GM12878 (cell line): ENCODE measurements around the gene AGPAT2. TPM values are rescaled to one million over a fixed set of nuclear protein-coding genes. Genes with fewer than 3 reads are reported as not detected.
A peak's percentile ranks its signal among the peaks of the same experiment; 100 is the strongest.

Source experiments
- ATAC-seq: fragments of 200-7000 bp; cut with Tn5 transposase; 3 replicates; pipeline ENCODE4 v1.9.1; 2020; ENCODE audit warnings: mild to moderate bottlenecking, moderate library complexity
- BruUV-seq: library from RNA; stranded (reverse); fragments of 400-500 nt; replicated peaks from 2 replicates; lab custom pipeline; 2021; lab: Mats Ljungman, UMichigan
- CTCF ChIA-PET: fragments of 300-600 bp; sonication (Branson Sonifier 250); formaldehyde crosslinking; extraction: SDS; loops from one replicate; lab custom pipeline; 2021; ENCODE audit warnings: inconsistent platforms; lab: Yijun Ruan, JAX
- POLR2A ChIA-PET: fragments of 350-600 bp; formaldehyde crosslinking; extraction: SDS; loops from one replicate; lab custom pipeline; 2021; ENCODE audit warnings: inconsistent platforms; lab: Charles Lee
- RAD21 ChIA-PET: fragments of 300-600 bp; sonication (Branson Sonifier 250); formaldehyde crosslinking; loops from one replicate; lab custom pipeline; 2023; ENCODE audit warnings: antibody characterized with exemption; ENCODE audit not compliant: unreplicated experiment; lab: Charles Lee
- SMC1A ChIA-PET: fragments of 300-600 bp; sonication (Branson Sonifier 250); formaldehyde crosslinking; loops from one replicate; lab custom pipeline; 2023; ENCODE audit not compliant: unreplicated experiment, uncharacterized antibody; lab: Charles Lee
- DNase-seq: peaks from one replicate; pipeline ENCODE4 v3.0.0-alpha.2; 2011; ENCODE audit warnings: low read depth, low spot score
- FAIRE-seq: peaks from 3 replicates; lab custom pipeline; 2011; peaks lifted over from hg19 to GRCh38; lab: Jason Lieb, UNC
- H2AFZ ChIP-seq: 2 replicates; pipeline ENCODE4 v1.6.0; 2011; ENCODE audit warnings: low read depth, low read length, control low read depth; ENCODE audit not compliant: control insufficient read depth
- H3K27ac ChIP-seq: 2 replicates; pipeline ENCODE4 v1.5.1; 2011; ENCODE audit warnings: control low read depth; ENCODE audit not compliant: control insufficient read depth, insufficient read depth
- H3K27me3 ChIP-seq, 2 experiments: replicated peaks in 1 of 2; 2 replicates each; pipeline versions ENCODE4 v1.6.0 to v1.6.1; 2011; ENCODE audit warnings: low read length in 1 of 2; ENCODE audit not compliant: control insufficient read depth in 2 of 2, insufficient read depth in 2 of 2
- H3K36me3 ChIP-seq, 2 experiments: 2 replicates each; pipeline ENCODE4 v1.5.1; 2011; ENCODE audit warnings: low read length in 1 of 2; ENCODE audit not compliant: control insufficient read depth in 2 of 2, insufficient read depth in 2 of 2
- H3K4me1 ChIP-seq: 2 replicates; pipeline ENCODE4 v1.6.1; 2011; ENCODE audit warnings: mild to moderate bottlenecking, low read length, moderate library complexity, mixed read lengths; ENCODE audit not compliant: control insufficient read depth, insufficient read depth
- H3K4me2 ChIP-seq: 2 replicates; pipeline ENCODE4 v1.6.0; 2011; ENCODE audit warnings: control low read depth; ENCODE audit not compliant: control insufficient read depth, insufficient read depth
- H3K4me3 ChIP-seq: fragments of 200-600 bp; sonication (generic); 2 replicates; pipeline ENCODE4 v1.5.1; 2016
- H3K79me2 ChIP-seq: 2 replicates; pipeline ENCODE4 v1.6.0; 2011; ENCODE audit warnings: low read length; ENCODE audit not compliant: control insufficient read depth, insufficient read depth
- H3K9ac ChIP-seq: 2 replicates; pipeline ENCODE4 v1.8.0; 2011; ENCODE audit warnings: low read length, control low read depth, mixed read lengths; ENCODE audit not compliant: control insufficient read depth, insufficient read depth
- H3K9me3 ChIP-seq: replicated peaks from 3 replicates; pipeline ENCODE4 v1.5.1; 2011; ENCODE audit warnings: mild to moderate bottlenecking, low read length; ENCODE audit not compliant: control insufficient read depth, insufficient read depth
- H4K20me1 ChIP-seq: 2 replicates; pipeline ENCODE4 v1.6.0; 2011; ENCODE audit not compliant: control insufficient read depth, insufficient read depth
- ATF7 ChIP-seq: fragments of 450-650 bp; IDR thresholded peaks from 2 replicates; pipeline ENCODE4 v1.6.1; 2016; ENCODE audit warnings: low read depth, mild to moderate bottlenecking
- BMI1 ChIP-seq: fragments of 450-650 bp; IDR thresholded peaks from 2 replicates; pipeline ENCODE4 v1.6.1; 2016; ENCODE audit warnings: mild to moderate bottlenecking, moderate library complexity, borderline replicate concordance
- BRCA1 ChIP-seq: IDR thresholded peaks from 2 replicates; pipeline ENCODE4 v1.6.1; 2011; ENCODE audit warnings: low read depth, low read length, improper control_type of control experiment
- CEBPZ ChIP-seq: fragments of 150-350 bp; IDR thresholded peaks from 2 replicates; pipeline ENCODE4 v1.6.1; 2016; ENCODE audit warnings: low read depth, low read length
- CTCF ChIP-seq, 3 experiments: IDR thresholded peaks in 2 of 3; conservative IDR thresholded peaks in 1 of 3; 2 replicates each; pipeline ENCODE4 v1.5.1; 2011; ENCODE audit warnings: low read depth in 3 of 3, low read length in 3 of 3, mild to moderate bottlenecking in 3 of 3, control low read depth in 2 of 3, moderate library complexity in 2 of 3, inconsistent platforms in 1 of 3, mixed read lengths in 1 of 3; ENCODE audit not compliant: control insufficient read depth in 2 of 3, insufficient read depth in 1 of 3; ENCODE audit errors: extremely low read depth in 1 of 3
- GABPA ChIP-seq: IDR thresholded peaks from 2 replicates; pipeline ENCODE4 v1.6.1; 2014; ENCODE audit warnings: antibody characterized with exemption, low read depth, mild to moderate bottlenecking, inconsistent platforms
- IKZF1 ChIP-seq: fragments of 450-650 bp; conservative IDR thresholded peaks from 2 replicates; pipeline ENCODE4 v1.6.1; 2017; ENCODE audit warnings: antibody characterized with exemption, mild to moderate bottlenecking
- IRF4 ChIP-seq: IDR thresholded peaks from 2 replicates; pipeline ENCODE4 v1.6.1; 2011; ENCODE audit warnings: low read depth, low read length
- KDM1A ChIP-seq: fragments of 200-600 bp; sonication (generic); IDR thresholded peaks from 2 replicates; pipeline ENCODE4 v1.6.1; 2016; ENCODE audit warnings: borderline replicate concordance
- PAX5 ChIP-seq: IDR thresholded peaks from 2 replicates; pipeline ENCODE4 v1.6.1; 2011; ENCODE audit warnings: low read depth, low read length, borderline replicate concordance
- SKIL ChIP-seq: fragments of 450-650 bp; IDR thresholded peaks from 2 replicates; pipeline ENCODE4 v1.6.1; 2017; ENCODE audit warnings: mild to moderate bottlenecking, low read depth, inconsistent platforms; ENCODE audit not compliant: poor library complexity, severe bottlenecking
- SREBF2 ChIP-seq: IDR thresholded peaks from 2 replicates; pipeline ENCODE4 v1.6.1; 2012; ENCODE audit warnings: mild to moderate bottlenecking, low read length
- WRNIP1 ChIP-seq: IDR thresholded peaks from 2 replicates; pipeline ENCODE4 v1.6.1; 2011; ENCODE audit warnings: low read depth, low read length, improper control_type of control experiment, borderline replicate concordance
- YY1 ChIP-seq: IDR thresholded peaks from 2 replicates; pipeline ENCODE4 v1.6.1; 2011; ENCODE audit warnings: low read depth, mild to moderate bottlenecking, low read length
- ZNF384 ChIP-seq: IDR thresholded peaks from 2 replicates; pipeline ENCODE4 v1.6.1; 2012; ENCODE audit warnings: low read depth, mild to moderate bottlenecking, low read length, improper control_type of control experiment, borderline replicate concordance
- WGBS: methylation state at CpG from one replicate; pipeline ENCODE4 v1.1.6; 2016; ENCODE audit warnings: low lambda C conversion rate; ENCODE audit not compliant: insufficient replicate concordance, insufficient coverage; ENCODE audit errors: missing lambda C conversion rate; 5-methylcytosine and 5-hydroxymethylcytosine counted together
- in situ Hi-C: fragments of 300-500 bp; cut with MboI; formaldehyde crosslinking; loops from 9 replicates; pipeline ENCODE4 v1.14.3; 2018; ENCODE audit warnings: mixed read lengths
- intact Hi-C: fragments of 100-400 bp; cut with micrococcal nuclease; formaldehyde crosslinking; loops from one replicate; pipeline ENCODE4 v1.14.2; 2022; ENCODE audit not compliant: unreplicated experiment
- polyA plus RNA-seq, 11 experiments: library from polyadenylated mRNA; depleted of rRNA in 4 of 11; unstranded in 6 of 11; stranded (reverse) in 5 of 11; fragments of >200 nt; fragmentation: Nextera tagmentation in 4 of 11; fragmentation: Illumina TruSeq in 1 of 11; extraction: Ambion mirVana in 4 of 11; extraction: Trizol in 1 of 11; gene quantifications; 1 replicate in 1 of 11; 2 replicates in 10 of 11; pipeline versions ENCODE4 v1.2.1 to v1.2.3, GENCODE V29; 2011 to 2016; ENCODE audit warnings: inconsistent platforms in 2 of 11, missing spikeins in 2 of 11, low read depth in 1 of 11
- total RNA-seq, 4 experiments: library from RNA; depleted of rRNA in 3 of 4; stranded (reverse); fragments of >200 nt in 3 of 4; fragmentation: Illumina TruSeq in 1 of 4; extraction: Trizol in 1 of 4; gene quantifications; 2 replicates each; pipeline versions ENCODE4 v1.2.1 to v1.2.3, GENCODE V29; 2013 to 2021

Gene AGPAT2
- total and polyA plus RNA-seq, 10 of the 15 experiments (the other 5 are each of a cell fraction or from before 2014, with no cell fraction given): 0.10 to 28.5 (median 18.2) TPM

- H3K9me3 ChIP-seq: no peaks in the 10 kb centered on the region
- H3K4me2 ChIP-seq: peak overlapping the region; percentile 38; the same call in 1 of the 2 replicates
- H2AFZ ChIP-seq: peak overlapping the region; percentile 58
- BruUV-seq: no TSS peak
- H3K4me3 ChIP-seq: no peak overlapping the region
- ChIA-PET CTCF (interaction anchor here (1.1 to 2.5 kb wide), 6 partner anchors 15 to 161 kb away, joined by 3 to 16 read pairs (median 4); partner anchors contain the start of gene AGPAT2), POLR2A (interaction anchor here (1.2 kb wide), 1 partner anchor 208 kb away, joined by 3 read pairs; no protein-coding TSS in a partner anchor), RAD21 (interaction anchor here (0.6 to 2.0 kb wide), 3 partner anchors 157 to 162 kb away, joined by 3 to 6 read pairs (median 5); no protein-coding TSS in a partner anchor), SMC1A (interaction anchor here (0.6 to 1.0 kb wide), 4 partner anchors 125 to 402 kb away, joined by 3 read pairs; no protein-coding TSS in a partner anchor)
- no peaks in the 10 kb centered on the region for H4K20me1 ChIP-seq
- FAIRE-seq: no peak
- no peak for DNase-seq
- peaks cover 0 to 5% of the 10 kb centered on the region in 2 experiments; a peak in 3 of 4 replicates for H3K27me3 ChIP-seq
- no peak overlapping the region for H3K27ac ChIP-seq
- H3K4me1 ChIP-seq: peaks cover 12% of the 10 kb centered on the region
- ATAC-seq: 0 out of 3 replicates have a peak, but pooled peaks have one; percentile 23
- no peaks in the 10 kb centered on the region for H3K79me2 ChIP-seq
- intact Hi-C loops (no loop called here), in situ Hi-C loops (no loop called here)
- H3K9ac ChIP-seq: no peak overlapping the region
- H3K36me3 ChIP-seq: no peaks in the 10 kb centered on the region
- WGBS: 24% methylated on average over 35 of the region's 40 CpGs
- TF ChIP-seq PAX5: 0 out of 2 replicates have a peak, but pooled peaks have one; percentile 14
- no peak for TF ChIP-seq SKIL
- no peak for TF ChIP-seq ATF7
- TF ChIP-seq KDM1A: no peak
- TF ChIP-seq SREBF2: no peak
- TF ChIP-seq IRF4: no peak
- TF ChIP-seq WRNIP1: no peak
- peak in 1 of 3 experiments; percentile 10; a peak in 1 of 6 replicates for TF ChIP-seq CTCF (IDR thresholded peaks at IDR 0.05 in 2 of 3, conservative IDR thresholded peaks at IDR 0.05 in 1 of 3; ENCODE audit: control insufficient read depth in 2 of 3, extremely low read depth in 1 of 3, insufficient read depth in 1 of 3, low read depth in 3 of 3, low read length in 3 of 3)
- no peak for TF ChIP-seq BRCA1
- TF ChIP-seq GABPA: no peak
- TF ChIP-seq ZNF384: no peak
- peak; percentile 37; the same call in 1 of the 2 replicates for TF ChIP-seq IKZF1
- TF ChIP-seq CEBPZ: no peak
- TF ChIP-seq YY1: no peak
- no peak for TF ChIP-seq BMI1
These were observed 41.1 kb downstream of the AGPAT2 start for GRCh38 chr9:136645903-136646754.
